ENCODE results near the gene PTAFR.

DNA sequence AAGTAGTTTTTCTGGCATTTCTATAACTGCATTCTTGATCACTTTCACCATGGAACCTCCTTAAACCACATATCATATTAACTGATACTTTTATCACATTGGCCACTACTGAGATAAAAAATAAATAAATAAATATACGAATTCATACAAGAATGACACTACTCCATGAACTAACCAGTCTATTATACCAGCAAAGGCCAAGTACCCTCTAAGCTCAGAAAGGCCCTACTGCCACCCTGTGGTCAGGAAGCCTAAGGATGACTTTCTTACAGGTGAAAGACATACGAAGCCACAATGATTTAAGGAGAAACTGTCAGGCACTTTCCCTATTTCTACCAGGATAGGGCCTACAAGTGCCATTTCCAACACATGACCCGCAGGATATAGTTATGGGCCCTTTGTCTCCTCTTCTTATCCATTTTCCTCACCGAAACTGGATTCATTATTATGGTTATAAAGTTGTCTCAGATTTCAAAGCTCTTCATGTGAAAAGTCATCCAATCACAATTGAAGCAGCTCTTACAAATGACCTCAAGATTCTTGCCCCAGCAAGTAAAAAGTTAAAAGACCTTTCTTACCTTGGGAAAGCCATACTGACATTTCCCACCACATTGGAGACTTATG is 32.4 kb upstream of the PTAFR start:
- TF ChIP-seq, protein P1, sequence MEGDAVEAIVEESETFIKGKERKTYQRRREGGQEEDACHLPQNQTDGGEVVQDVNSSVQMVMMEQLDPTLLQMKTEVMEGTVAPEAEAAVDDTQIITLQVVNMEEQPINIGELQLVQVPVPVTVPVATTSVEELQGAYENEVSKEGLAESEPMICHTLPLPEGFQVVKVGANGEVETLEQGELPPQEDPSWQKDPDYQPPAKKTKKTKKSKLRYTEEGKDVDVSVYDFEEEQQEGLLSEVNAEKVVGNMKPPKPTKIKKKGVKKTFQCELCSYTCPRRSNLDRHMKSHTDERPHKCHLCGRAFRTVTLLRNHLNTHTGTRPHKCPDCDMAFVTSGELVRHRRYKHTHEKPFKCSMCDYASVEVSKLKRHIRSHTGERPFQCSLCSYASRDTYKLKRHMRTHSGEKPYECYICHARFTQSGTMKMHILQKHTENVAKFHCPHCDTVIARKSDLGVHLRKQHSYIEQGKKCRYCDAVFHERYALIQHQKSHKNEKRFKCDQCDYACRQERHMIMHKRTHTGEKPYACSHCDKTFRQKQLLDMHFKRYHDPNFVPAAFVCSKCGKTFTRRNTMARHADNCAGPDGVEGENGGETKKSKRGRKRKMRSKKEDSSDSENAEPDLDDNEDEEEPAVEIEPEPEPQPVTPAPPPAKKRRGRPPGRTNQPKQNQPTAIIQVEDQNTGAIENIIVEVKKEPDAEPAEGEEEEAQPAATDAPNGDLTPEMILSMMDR (IDR thresholded peaks at IDR 0.05; ENCODE audit: borderline replicate concordance, extremely low read depth, low read length, poor library complexity, severe bottlenecking) = peak; percentile 70
- no peak for TF ChIP-seq EZH2 (IDR thresholded peaks at IDR 0.05; ENCODE audit: borderline replicate concordance, low read depth, low read length, severe bottlenecking)

All from DND-41 (cell line).